Stomach (tissue), 9 donors: ENCODE measurements around the gene ZNRD2. TPM values are rescaled to one million over a fixed set of nuclear protein-coding genes. Genes with fewer than 3 reads are reported as not detected.

Experiments used
- DNase-seq, 2 donors: peaks; one replicate each; pipeline versions ENCODE4 v3.0.0 to v3.0.0-alpha.2; 2013 to 2019
- H3K27ac ChIP-seq, 5 donors: fragments of 200-600 bp in 4 of 5; sonication (generic) in 4 of 5; one replicate each; pipeline ENCODE4 v1.5.1; 2013 to 2019; ENCODE audit warnings: mild to moderate bottlenecking in 1 of 5, moderate library complexity in 1 of 5
- H3K27me3 ChIP-seq, 3 donors: fragments of 200-600 bp; sonication (generic); one replicate each; pipeline ENCODE4 v1.5.1; 2017 to 2019; ENCODE audit warnings: mixed run types in 1 of 3
- H3K36me3 ChIP-seq, 4 donors: fragments of 200-600 bp; sonication (generic); 1 replicate in 3 of 4; 2 replicates in 1 of 4; pipeline ENCODE4 v1.5.1; 2016 to 2019
- H3K4me1 ChIP-seq, 4 donors: fragments of 200-600 bp; sonication (generic); one replicate each; pipeline ENCODE4 v1.5.1; 2016 to 2019
- H3K4me3 ChIP-seq, 4 donors: fragments of 200-600 bp; sonication (generic) in 3 of 4; one replicate each; pipeline ENCODE4 v1.5.1; 2016 to 2019; ENCODE audit warnings: mild to moderate bottlenecking in 1 of 4
- H3K9me3 ChIP-seq, 4 donors: fragments of 200-600 bp; sonication (generic); one replicate each; pipeline ENCODE4 v1.5.1; 2016 to 2019
- EP300 ChIP-seq: sonication (generic); formaldehyde crosslinking; IDR thresholded peaks from one replicate; pipeline ENCODE4 v1.6.1; 2017; ENCODE audit warnings: antibody characterized with exemption
- POLR2A ChIP-seq, 4 donors: fragments of 450-650 bp; IDR thresholded peaks; one replicate each; pipeline ENCODE4 v1.6.1; 2016; ENCODE audit warnings: antibody characterized with exemption in 4 of 4, control low read depth in 2 of 4, mild to moderate bottlenecking in 1 of 4, moderate library complexity in 1 of 4
- POLR2AphosphoS5 ChIP-seq, 3 donors: sonication (generic); formaldehyde crosslinking; IDR thresholded peaks; one replicate each; pipeline ENCODE4 v1.6.1; 2016; ENCODE audit warnings: antibody characterized with exemption in 3 of 3
- WGBS, 5 donors: extraction: QIAGEN DNeasy Blood & Tissue Kit in 3 of 5; methylation state at CpG; one replicate each; pipeline versions ENCODE4 v1.1.5 to v1.1.7; 2013 to 2018; 5-methylcytosine and 5-hydroxymethylcytosine counted together
- intact Hi-C: fragments of 100-400 bp; cut with DNase I; formaldehyde crosslinking; loops from one replicate; pipeline ENCODE4 v1.15.1; 2023; ENCODE audit warnings: low total_unique reads
- polyA plus RNA-seq, 3 donors: library from polyadenylated mRNA; stranded (reverse); fragments of 200-250 nt; gene quantifications; one replicate each; pipeline ENCODE4 v1.2.3, GENCODE V29; 2013
- total RNA-seq, 5 donors: library from RNA; depleted of rRNA; stranded (reverse); fragments of >200 nt; gene quantifications; one replicate each; pipeline versions ENCODE4 v1.1.0 to v1.2.3, GENCODE V29; 2014 to 2016
- TF ChIP-seq, protein P1 (sequence below), 7 experiments: fragments of 450-650 bp in 4 of 7; fragments of 200-600 bp in 3 of 7; sonication (generic) in 3 of 7; IDR thresholded peaks; one replicate each; pipeline ENCODE4 v1.5.1; 2016 to 2019; ENCODE audit warnings: antibody characterized with exemption in 7 of 7, control low read depth in 2 of 7, mild to moderate bottlenecking in 1 of 7
- donor health status: healthy with polysubstance abuse.
- donor health status: Bipolar disorder and iron deficiency.
- donor health status: healthy.

ZNRD2 gene
- total and polyA plus RNA-seq, 8 donors: 17.7 to 99.1 (median 51.8) TPM

DNA sequence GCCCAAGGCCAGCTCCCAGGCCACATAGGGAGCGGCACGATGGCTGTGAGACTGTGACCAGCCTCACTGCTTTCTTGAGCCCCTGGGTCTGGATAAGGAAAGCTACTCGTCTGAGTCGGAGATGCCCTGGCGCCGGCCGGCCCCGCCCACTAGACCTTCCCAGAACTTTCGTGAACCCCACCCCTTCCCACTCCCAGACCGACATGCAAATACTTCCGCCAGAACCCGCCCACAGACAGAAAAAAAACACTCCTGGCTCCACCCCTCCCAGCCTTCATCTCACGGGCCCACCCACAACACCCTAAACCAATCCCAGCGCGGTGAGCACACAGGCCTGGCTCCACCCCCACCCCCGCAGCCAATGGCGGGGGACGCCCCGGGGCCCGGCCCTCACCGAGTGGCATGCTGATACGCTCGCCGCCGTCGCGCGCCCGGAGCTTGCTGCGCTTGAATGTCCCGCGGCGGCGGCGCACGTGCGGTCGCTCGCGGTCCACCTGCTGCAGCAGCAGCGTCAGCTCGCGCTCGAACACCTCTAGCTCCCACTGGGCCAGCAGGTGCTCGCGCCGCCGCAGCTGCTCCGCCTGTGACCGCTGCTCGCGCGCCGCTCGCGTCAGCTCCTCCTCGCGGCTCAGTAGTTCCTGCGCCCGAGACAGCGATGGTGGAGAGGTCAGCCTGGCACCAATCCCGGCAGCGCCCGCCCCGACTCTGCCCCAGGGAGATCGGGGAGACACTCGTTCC is 36.8 kb downstream of the ZNRD2 start:
- peak overlapping the region; percentile 23 to 45 (median 32) for H3K4me3 ChIP-seq
- DNase-seq: peak; percentile 95 to 98

DNA sequence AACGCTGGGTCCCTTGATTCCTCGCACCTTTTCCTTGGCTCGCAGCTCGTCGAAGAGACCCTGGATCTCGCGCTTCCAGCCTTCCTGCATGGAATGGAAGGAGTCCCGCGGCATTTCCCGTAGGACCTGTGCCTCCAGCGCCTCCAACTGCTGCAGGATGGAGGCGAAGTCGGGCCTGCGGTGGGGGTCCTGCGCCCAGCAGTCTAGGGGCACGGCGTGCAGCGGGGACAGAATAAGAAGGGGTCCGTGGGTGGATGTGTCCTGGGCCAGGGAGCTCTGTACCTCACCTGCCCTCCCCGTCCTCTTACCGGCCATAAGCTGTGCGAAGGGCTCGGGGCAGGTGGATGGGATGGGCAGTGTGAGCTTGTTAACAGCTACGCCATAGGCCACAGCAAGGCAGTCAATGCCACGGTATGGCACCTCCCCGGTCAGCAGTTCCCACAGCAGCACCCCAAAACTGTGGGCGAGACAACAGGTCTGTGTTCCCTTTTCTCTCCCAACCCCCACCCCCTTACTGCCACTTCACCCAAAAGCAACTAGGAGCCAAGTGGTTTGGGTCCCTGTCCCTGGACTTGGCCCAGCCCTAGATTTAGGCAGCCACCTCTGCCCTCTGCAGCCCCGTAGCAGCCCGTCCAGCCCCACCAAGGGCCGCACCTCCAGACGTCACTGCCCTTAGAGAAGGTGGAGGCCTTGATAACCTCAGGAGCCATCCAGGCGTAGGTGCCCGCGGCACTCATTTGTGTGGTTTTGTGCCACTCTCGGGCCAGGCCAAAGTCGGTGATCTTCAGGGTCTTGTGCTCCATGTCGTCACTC is 37.5 kb downstream of the ZNRD2 start:
- TF ChIP-seq POLR2A (IDR thresholded peaks at IDR 0.05): no peak
- TF ChIP-seq, protein P1, sequence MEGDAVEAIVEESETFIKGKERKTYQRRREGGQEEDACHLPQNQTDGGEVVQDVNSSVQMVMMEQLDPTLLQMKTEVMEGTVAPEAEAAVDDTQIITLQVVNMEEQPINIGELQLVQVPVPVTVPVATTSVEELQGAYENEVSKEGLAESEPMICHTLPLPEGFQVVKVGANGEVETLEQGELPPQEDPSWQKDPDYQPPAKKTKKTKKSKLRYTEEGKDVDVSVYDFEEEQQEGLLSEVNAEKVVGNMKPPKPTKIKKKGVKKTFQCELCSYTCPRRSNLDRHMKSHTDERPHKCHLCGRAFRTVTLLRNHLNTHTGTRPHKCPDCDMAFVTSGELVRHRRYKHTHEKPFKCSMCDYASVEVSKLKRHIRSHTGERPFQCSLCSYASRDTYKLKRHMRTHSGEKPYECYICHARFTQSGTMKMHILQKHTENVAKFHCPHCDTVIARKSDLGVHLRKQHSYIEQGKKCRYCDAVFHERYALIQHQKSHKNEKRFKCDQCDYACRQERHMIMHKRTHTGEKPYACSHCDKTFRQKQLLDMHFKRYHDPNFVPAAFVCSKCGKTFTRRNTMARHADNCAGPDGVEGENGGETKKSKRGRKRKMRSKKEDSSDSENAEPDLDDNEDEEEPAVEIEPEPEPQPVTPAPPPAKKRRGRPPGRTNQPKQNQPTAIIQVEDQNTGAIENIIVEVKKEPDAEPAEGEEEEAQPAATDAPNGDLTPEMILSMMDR (IDR thresholded peaks at IDR 0.05): no peak
- TF ChIP-seq EP300: no peak
- no peak for TF ChIP-seq POLR2AphosphoS5 (IDR thresholded peaks at IDR 0.05)
- intact Hi-C loops: no loop called here
- H3K27me3 ChIP-seq: no peaks in the 10 kb centered on the region
- WGBS, 5 donors: 76 to 84% (median 77%) methylated on average over 32 to 37 of the region's 37 CpGs
- DNase-seq: no peak
- H3K9me3 ChIP-seq: no peaks in the 10 kb centered on the region
- H3K27ac ChIP-seq: peak overlapping the region in 4 of 5 donors; percentile 62 to 84 (median 80)
- peak overlapping the region; percentile 23 to 45 (median 32) for H3K4me3 ChIP-seq
- peaks cover 52 to 67% (median 59%) of the 10 kb centered on the region in 4 donors for H3K4me1 ChIP-seq
- H3K36me3 ChIP-seq: peaks cover 37 to 92% (median 83%) of the 10 kb centered on the region in 4 donors

More for the DNA sequence above, 36.8 kb downstream of the ZNRD2 start:
- 15 to 29% (median 24%) methylated on average over 44 to 67 of the region's 67 CpGs for WGBS, 5 donors
- Histone ChIP-seq H3K36me3 (peaks cover 37 to 92% (median 86%) of the 10 kb centered on the region in 4 donors), H3K27me3 (no peaks in the 10 kb centered on the region), H3K4me1 (peaks cover 44 to 59% (median 52%) of the 10 kb centered on the region in 4 donors), H3K9me3 (no peaks in the 10 kb centered on the region), H3K27ac (peak overlapping the region; percentile 31 to 84 (median 84))
- no peak for TF ChIP-seq EP300
- TF ChIP-seq, protein P1 (IDR thresholded peaks at IDR 0.05): no peak
- peak in 1 of 4 donors; percentile 21 for TF ChIP-seq POLR2A (IDR thresholded peaks at IDR 0.05)
- peak in 1 of 3 donors; percentile 65 for TF ChIP-seq POLR2AphosphoS5 (IDR thresholded peaks at IDR 0.05)
- intact Hi-C loops: no loop called here

DNA sequence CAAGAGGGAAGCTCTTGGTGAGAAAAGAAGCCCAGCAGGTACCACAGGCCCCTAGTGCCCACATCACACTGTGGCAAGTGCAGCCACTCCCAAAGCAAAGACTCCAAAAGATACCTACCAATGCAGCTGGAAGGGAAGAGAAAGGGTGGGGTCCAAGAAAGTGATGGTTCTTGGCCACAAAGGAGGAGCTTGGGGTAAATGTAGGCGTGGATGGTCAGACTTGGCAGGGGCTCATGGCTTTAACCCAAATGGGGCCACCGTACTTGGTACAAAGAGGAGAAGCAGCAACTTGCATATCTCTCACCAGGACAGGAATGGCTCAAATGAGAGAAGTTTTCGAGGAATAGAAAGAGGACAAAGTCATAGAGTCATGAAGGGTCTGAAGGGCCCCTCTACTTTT is 39.0 kb downstream of the ZNRD2 start:
- Histone ChIP-seq H3K36me3 (peaks cover 26 to 80% (median 70%) of the 10 kb centered on the region in 4 donors), H3K9me3 (no peaks in the 10 kb centered on the region), H3K4me1 (peaks cover 59 to 77% (median 68%) of the 10 kb centered on the region in 4 donors), H3K4me3 (no peak overlapping the region), H3K27me3 (no peaks in the 10 kb centered on the region), H3K27ac (peak overlapping the region in 3 of 5 donors; percentile 95 to 99 (median 98))
- TF ChIP-seq, protein P1 (IDR thresholded peaks at IDR 0.05): no peak
- TF ChIP-seq POLR2AphosphoS5 (IDR thresholded peaks at IDR 0.05) (no peak), EP300 (no peak), POLR2A (IDR thresholded peaks at IDR 0.05) (no peak)
- WGBS, 5 donors: 37 to 45% (median 40%) methylated on average over 3 of the region's 3 CpGs
- intact Hi-C loops: no loop called here
- DNase-seq: no peak

DNA sequence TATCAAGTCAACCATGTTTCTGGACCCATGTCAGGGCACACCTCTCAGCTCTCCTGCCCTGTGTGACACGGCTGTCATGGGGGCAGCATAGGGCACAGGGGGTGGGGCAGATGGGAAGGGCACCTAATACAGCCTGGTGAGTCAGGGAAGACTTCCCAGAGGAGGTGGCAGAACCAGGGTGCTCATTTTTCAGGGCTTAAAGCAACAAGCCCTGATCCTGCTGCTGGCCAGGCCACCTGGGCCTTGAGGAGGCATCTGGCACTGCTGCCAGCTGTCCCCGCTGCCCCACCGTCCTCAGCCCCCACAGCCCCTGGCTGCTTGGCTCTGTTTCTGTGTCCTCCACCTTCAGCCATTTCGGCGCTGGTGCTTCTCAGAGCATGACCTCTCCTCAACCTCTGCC is 39.4 kb downstream of the ZNRD2 start:
- no peaks in the 10 kb centered on the region for H3K27me3 ChIP-seq
- DNase-seq: no peak
- TF ChIP-seq POLR2A (IDR thresholded peaks at IDR 0.05): no peak
- TF ChIP-seq, protein P1 (IDR thresholded peaks at IDR 0.05): no peak
- no peak for TF ChIP-seq EP300
- no peak for TF ChIP-seq POLR2AphosphoS5 (IDR thresholded peaks at IDR 0.05)
- H3K9me3 ChIP-seq: no peaks in the 10 kb centered on the region
- peak overlapping the region in 3 of 5 donors; percentile 95 to 99 (median 98) for H3K27ac ChIP-seq
- H3K36me3 ChIP-seq: peaks cover 21 to 75% (median 65%) of the 10 kb centered on the region in 4 donors
- peak overlapping the region in 2 of 4 donors; percentile 3 to 98 for H3K4me3 ChIP-seq
- intact Hi-C loops: no loop called here
- H3K4me1 ChIP-seq: peaks cover 59 to 77% (median 68%) of the 10 kb centered on the region in 4 donors
- WGBS, 5 donors: 65 to 80% (median 73%) methylated on average over 5 of the region's 5 CpGs
